ENCODE results near the gene PDK1.

DNA sequence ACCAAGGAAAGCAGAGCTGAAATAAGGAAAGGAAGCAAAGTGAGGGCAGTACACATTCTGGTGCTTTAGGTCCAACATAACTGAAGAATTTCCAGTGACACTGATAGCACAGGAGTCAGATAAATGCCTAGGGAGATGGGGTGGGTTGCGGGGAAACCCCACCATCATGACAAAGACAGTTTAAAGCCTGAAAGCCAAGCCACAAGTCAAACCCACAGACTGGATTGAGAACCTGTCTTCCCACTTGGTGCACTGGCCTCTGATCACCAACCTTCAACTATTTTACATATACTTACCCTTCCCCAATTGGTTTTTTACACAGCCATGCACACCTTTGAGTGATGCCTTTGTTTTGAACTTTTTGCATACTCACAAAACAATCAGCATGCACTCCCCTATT, 22.2 kb upstream of the PDK1 start:
- no peak for TF ChIP-seq TAF1 (IDR thresholded peaks at IDR 0.05; ENCODE audit: borderline replicate concordance, insufficient read depth, low read length)
- TF ChIP-seq POLR2AphosphoS5 (IDR thresholded peaks at IDR 0.05; ENCODE audit: low read depth, low read length): no peak
- TF ChIP-seq, protein P1, sequence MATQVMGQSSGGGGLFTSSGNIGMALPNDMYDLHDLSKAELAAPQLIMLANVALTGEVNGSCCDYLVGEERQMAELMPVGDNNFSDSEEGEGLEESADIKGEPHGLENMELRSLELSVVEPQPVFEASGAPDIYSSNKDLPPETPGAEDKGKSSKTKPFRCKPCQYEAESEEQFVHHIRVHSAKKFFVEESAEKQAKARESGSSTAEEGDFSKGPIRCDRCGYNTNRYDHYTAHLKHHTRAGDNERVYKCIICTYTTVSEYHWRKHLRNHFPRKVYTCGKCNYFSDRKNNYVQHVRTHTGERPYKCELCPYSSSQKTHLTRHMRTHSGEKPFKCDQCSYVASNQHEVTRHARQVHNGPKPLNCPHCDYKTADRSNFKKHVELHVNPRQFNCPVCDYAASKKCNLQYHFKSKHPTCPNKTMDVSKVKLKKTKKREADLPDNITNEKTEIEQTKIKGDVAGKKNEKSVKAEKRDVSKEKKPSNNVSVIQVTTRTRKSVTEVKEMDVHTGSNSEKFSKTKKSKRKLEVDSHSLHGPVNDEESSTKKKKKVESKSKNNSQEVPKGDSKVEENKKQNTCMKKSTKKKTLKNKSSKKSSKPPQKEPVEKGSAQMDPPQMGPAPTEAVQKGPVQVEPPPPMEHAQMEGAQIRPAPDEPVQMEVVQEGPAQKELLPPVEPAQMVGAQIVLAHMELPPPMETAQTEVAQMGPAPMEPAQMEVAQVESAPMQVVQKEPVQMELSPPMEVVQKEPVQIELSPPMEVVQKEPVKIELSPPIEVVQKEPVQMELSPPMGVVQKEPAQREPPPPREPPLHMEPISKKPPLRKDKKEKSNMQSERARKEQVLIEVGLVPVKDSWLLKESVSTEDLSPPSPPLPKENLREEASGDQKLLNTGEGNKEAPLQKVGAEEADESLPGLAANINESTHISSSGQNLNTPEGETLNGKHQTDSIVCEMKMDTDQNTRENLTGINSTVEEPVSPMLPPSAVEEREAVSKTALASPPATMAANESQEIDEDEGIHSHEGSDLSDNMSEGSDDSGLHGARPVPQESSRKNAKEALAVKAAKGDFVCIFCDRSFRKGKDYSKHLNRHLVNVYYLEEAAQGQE (IDR thresholded peaks at IDR 0.05; ENCODE audit: insufficient read depth in 1 of 2, low read depth in 2 of 2, low read length in 2 of 2): no peak
- no peak for TF ChIP-seq FOXP2 (optimal IDR thresholded peaks at IDR 0.05; ENCODE audit: borderline replicate concordance, extremely low read depth, extremely low read length, insufficient read depth)
- no peak for TF ChIP-seq SIN3A (IDR thresholded peaks at IDR 0.05; ENCODE audit: borderline replicate concordance, insufficient read depth, low read length)

All from PFSK-1 (cell line).